GM18909 (cell line): Measurements from ENCODE around the gene PADI1.

ENCODE experiments used
- ATAC-seq: cut with Tn5 transposase; IDR thresholded peaks from one replicate; pipeline ENCODE4 v1.9.1; 2021; ENCODE audit warnings: mild to moderate bottlenecking; ENCODE audit not compliant: unreplicated experiment, poor library complexity

PADI1 gene

GRCh38 chr1:17213148-17213781 lies 8.3 kb downstream of the PADI1 start:
- ATAC-seq, result no peak

- ATAC-seq, result no peak
Observed at GRCh38 chr1:17213782-17214148, 8.8 kb downstream of the PADI1 start.

DNA sequence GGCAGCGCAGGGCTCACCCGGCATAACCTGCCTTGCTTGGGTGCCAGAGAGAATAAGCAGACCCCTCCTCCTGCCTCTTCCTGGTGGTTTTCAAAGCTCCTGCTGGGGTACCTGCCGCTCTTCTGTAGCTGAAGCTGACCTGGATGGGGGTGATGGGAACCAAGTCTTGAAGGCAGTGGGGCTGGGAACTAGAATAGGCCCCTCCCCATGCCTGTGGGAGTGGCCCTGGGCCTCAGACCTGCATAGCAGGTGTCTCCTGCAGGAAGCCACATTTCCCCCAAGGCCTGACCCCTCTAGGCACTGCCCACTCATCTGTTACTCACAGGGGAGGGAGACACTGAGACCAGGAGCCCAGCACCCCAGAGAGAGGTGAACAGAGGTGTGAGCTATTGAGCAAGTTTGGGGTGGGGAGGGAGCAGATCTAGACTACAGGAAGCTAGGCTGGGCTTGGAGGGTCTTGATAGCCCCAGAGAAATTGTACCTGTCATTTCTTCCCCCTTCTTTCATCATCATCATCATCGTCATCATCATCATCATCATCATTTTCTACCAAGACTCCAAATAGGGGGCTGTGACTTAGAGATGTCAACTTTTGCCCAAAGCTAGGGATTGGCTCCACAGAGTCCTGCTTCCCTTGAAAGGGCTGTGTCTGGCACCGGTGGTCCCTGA lies 10.1 kb downstream of the PADI1 start:
- ATAC-seq, result no peak

- no peak for ATAC-seq
Observed at GRCh38 chr1:17215545-17215890, 10.6 kb downstream of the PADI1 start.

DNA sequence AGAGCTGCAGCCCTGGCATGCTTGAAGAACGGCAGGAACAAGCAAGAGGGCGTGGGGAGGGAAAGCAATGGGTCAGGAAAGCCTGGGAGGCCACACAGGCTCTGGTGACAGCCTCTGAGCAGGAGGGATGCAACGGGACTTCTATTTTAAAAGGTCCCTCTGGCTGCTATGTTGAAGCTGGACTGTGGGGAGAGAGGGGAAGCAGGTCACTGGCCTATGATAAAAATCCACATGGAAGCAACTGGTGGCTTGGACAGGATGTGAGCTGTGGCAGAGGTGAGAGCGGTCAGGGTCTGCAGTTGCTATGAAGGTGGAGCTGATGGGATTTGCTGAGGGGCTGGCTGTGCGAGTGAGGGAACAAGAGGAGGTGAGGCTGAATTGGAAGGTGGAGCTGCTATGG lies 11.2 kb downstream of the PADI1 start:
- ATAC-seq, result no peak

DNA sequence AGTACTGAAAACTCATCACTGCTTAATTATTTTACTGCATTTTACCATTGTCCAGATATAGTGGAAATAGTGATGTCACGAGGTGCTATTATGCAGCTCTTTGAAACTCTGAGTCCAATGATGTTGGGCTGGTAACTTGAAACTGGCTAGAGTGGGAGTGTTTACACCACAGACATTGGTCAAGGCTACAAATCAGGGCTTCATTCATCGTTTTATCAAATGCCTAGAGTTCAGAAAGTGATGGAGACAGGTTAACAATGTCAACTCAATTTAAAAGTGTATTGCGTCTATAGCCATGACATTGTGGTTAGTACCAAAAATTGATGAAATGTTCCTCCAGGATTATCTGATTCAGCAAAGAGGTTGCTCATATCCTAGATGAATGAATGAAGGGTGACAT lies 12.7 kb downstream of the PADI1 start:
- ATAC-seq, result no peak

- ATAC-seq, result no peak
Observed at GRCh38 chr1:17218939-17219338, 14.0 kb downstream of the PADI1 start.

GRCh38 chr1:17220287-17220686 lies 15.4 kb downstream of the PADI1 start:
- ATAC-seq, result no peak

GRCh38 chr1:17222557-17222956 lies 17.6 kb downstream of the PADI1 start:
- no peak for ATAC-seq

- no peak for ATAC-seq
Observed at GRCh38 chr1:17224434-17224833, 19.5 kb downstream of the PADI1 start.

DNA sequence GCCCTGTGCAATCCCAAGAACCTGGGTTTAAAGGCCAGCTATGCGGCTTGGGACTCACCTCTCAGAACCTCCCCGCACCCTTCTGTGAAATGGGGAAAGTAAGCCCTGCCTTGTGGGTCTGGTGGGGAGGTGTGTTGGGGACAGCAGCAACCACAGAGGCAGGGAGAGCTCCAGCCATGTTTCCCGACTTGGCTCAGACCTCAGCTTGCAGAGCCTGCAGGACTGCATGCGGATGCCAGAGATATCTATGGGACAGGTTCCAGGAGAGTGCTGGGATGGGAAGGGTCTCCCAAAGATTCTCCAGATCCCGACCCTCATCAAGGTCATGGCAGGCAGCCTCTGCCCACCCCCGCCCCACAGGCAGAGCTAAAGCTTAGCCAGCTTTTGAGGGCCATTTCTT lies 20.2 kb downstream of the PADI1 start:
- no peak for ATAC-seq

DNA sequence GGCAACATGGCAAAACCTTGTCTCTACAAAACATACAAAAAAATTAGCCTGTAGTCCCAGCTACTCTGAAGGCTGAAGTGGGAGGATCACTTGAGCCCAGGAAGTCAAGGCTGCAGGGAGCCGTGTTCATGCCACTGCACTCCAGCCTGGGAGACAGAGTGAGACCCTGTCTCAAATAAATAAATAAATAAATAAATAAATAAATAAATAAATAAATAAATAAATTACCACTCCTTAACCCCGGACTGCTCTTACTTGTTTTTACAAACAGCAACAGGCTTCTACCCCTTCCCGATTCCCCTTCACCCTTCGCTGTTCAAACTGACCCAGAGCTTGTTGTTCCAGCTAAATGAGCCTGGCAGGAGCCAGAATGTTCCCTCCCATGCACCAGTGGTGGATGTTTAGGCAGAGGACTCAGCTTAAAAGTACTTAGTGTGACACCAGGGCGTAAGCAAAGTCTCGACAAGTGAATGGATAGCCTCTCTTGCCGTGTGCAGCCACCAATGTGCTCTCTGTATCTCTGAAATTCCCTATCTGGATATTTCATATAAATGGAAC lies 22.5 kb downstream of the PADI1 start:
- ATAC-seq, result no peak

- ATAC-seq, result no peak
Observed at GRCh38 chr1:17228619-17229018, 23.7 kb downstream of the PADI1 start.

- no peak for ATAC-seq
Observed at GRCh38 chr1:17229379-17229778, 24.5 kb downstream of the PADI1 start.

DNA sequence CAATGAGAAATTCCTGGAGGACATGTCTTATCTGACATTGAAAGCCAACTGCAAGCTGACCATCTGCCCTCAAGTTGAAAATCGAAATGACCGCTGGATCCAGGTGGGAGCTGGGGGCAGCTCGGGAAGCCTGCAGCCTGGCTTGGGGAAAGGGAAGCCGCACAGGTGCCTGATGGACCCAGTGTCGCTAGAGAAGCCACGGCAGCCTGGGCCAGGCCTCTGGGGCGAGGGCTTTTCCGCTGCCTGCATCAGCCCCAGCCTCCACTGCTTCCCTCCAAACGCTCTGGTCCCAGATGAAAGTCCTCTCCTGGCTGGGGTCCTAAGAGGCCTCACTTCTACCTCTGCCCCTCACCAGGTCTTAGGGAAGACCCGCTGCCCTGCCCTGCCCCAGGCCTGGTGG lies 25.2 kb downstream of the PADI1 start:
- no peak for ATAC-seq

- ATAC-seq, result no peak
Observed at GRCh38 chr1:17230671-17231310, 25.9 kb downstream of the PADI1 start.

- no peak for ATAC-seq
Observed at GRCh38 chr1:17232759-17233661, 28.1 kb downstream of the PADI1 start.

DNA sequence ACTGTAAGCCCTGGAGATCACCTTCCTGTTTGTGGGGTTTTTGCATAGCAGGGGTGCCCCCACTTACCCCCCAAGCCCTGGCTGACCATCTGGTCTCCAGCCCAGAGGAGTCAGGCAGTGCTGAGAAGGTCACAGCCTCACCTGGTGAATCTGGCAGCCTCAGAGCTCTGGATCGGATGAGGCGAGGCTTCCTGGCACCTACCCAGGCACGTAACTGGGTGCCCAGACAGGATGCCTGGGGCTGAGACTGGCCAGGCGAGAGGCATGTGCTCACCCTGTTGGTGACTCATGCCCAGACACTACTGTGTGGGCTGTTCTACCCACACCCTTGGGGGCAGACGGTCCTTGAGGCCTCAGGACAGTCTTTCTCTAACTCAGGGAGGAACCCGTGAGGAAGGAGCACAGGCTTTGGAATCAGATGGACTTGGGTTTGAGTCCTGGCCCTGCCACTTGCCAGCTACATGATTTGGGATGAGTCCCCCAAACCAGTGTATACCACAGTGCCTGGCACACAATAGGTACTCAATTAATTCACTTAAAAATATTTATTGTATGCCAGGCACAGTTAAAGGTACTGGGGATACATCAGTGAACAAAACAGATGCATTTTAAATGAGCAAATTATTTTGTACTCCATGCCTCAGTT lies 28.9 kb downstream of the PADI1 start:
- ATAC-seq, result no peak

- no peak for ATAC-seq
Observed at GRCh38 chr1:17234405-17234804, 29.5 kb downstream of the PADI1 start.
